Measurements from ENCODE around the gene OR1F1. TPM values are rescaled to one million over a fixed set of nuclear protein-coding genes. Genes with fewer than 3 reads are reported as not detected.

OR1F1 gene
- polyA plus RNA-seq, 1 of the 3 experiments (the other 2 are of a cell fraction) = 0.71 TPM

GRCh38 chr16:3194792-3195191 lies 6.8 kb downstream of the OR1F1 start:
- Histone ChIP-seq H3K79me2 (ENCODE audit: insufficient read depth) (no peaks in the 10 kb centered on the region), H3K9me3 (no peaks in the 10 kb centered on the region), H3K27ac (ENCODE audit: low read depth in 2 of 2, low read length in 1 of 2) (no peak overlapping the region), H2AFZ (ENCODE audit: low read depth) (no peak overlapping the region), H3K9me2 (no peaks in the 10 kb centered on the region), H3K9ac (no peak overlapping the region), H3K36me3 (replicated peaks in 1 of 2; ENCODE audit: control insufficient read depth in 1 of 2, insufficient read depth in 2 of 2, low read length in 1 of 2) (no peaks in the 10 kb centered on the region), H3K4me1 (ENCODE audit: control insufficient read depth in 1 of 2, insufficient read depth in 2 of 2, low read depth in 1 of 2, low read length in 1 of 2) (no peaks in the 10 kb centered on the region), H3K27me3 (ENCODE audit: insufficient read depth) (peaks cover 37% of the 10 kb centered on the region), H4K20me1 (ENCODE audit: insufficient read depth) (no peaks in the 10 kb centered on the region), H3K4me2 (no peak overlapping the region), H3K4me3 (ENCODE audit: low read depth in 2 of 2, low read length in 1 of 2) (no peak overlapping the region), H3F3A (replicated peaks; ENCODE audit: insufficient read depth) (no peaks in the 10 kb centered on the region)
- CTCF ChIA-PET = no interaction called here
- no peak for DNase-seq
- TF ChIP-seq MAX (IDR thresholded peaks at IDR 0.05; ENCODE audit: low read depth) = no peak
- TF ChIP-seq EP300 (IDR thresholded peaks at IDR 0.05; ENCODE audit: borderline replicate concordance in 1 of 2, low read depth in 1 of 2, low read length in 1 of 2) = no peak
- TF ChIP-seq TEAD4 (IDR thresholded peaks at IDR 0.05; ENCODE audit: borderline replicate concordance, insufficient read depth) = no peak
- no peak for TF ChIP-seq TCF12 (IDR thresholded peaks at IDR 0.05)
- no peak for TF ChIP-seq ELF1 (IDR thresholded peaks at IDR 0.05)
- TF ChIP-seq USF2 (IDR thresholded peaks at IDR 0.05; ENCODE audit: borderline replicate concordance, low read depth, low read length) = no peak
- TF ChIP-seq PBX3 (IDR thresholded peaks at IDR 0.05) = no peak
- no peak for TF ChIP-seq EZH2phosphoT487 (IDR thresholded peaks at IDR 0.05; ENCODE audit: borderline replicate concordance, low read depth)
- TF ChIP-seq RAD21 (IDR thresholded peaks at IDR 0.05; ENCODE audit: low read length) = no peak
- no peak for TF ChIP-seq FOSL2 (IDR thresholded peaks at IDR 0.05; ENCODE audit: borderline replicate concordance, low read depth)
- TF ChIP-seq NFIC (IDR thresholded peaks at IDR 0.05; ENCODE audit: borderline replicate concordance) = no peak
- 29% methylated on average over 19 of the region's 20 CpGs for WGBS (ENCODE audit: low lambda C conversion rate)
- POLR2A ChIA-PET = no interaction called here

- no peak overlapping the region for H3K9ac ChIP-seq
- H3K27me3 ChIP-seq (ENCODE audit: insufficient read depth) = peaks cover 42% of the 10 kb centered on the region
- no peaks in the 10 kb centered on the region for H3K9me2 ChIP-seq
- H3F3A ChIP-seq (replicated peaks; ENCODE audit: insufficient read depth) = no peaks in the 10 kb centered on the region
- WGBS (ENCODE audit: low lambda C conversion rate) = 30% methylated on average over 10 of the region's 10 CpGs
- H3K36me3 ChIP-seq (replicated peaks in 1 of 2; ENCODE audit: control insufficient read depth in 1 of 2, insufficient read depth in 2 of 2, low read length in 1 of 2) = no peaks in the 10 kb centered on the region
- no peak overlapping the region for H3K4me2 ChIP-seq
- CTCF ChIA-PET = no interaction called here
- H3K79me2 ChIP-seq (ENCODE audit: insufficient read depth) = no peaks in the 10 kb centered on the region
- H3K4me3 ChIP-seq (ENCODE audit: low read depth in 2 of 2, low read length in 1 of 2) = no peak overlapping the region
- H4K20me1 ChIP-seq (ENCODE audit: insufficient read depth) = no peaks in the 10 kb centered on the region
- no peak overlapping the region for H3K27ac ChIP-seq (ENCODE audit: low read depth in 2 of 2, low read length in 1 of 2)
- H3K9me3 ChIP-seq = no peaks in the 10 kb centered on the region
- no peaks in the 10 kb centered on the region for H3K4me1 ChIP-seq (ENCODE audit: control insufficient read depth in 1 of 2, insufficient read depth in 2 of 2, low read depth in 1 of 2, low read length in 1 of 2)
- DNase-seq = no peak
- no peak overlapping the region for H2AFZ ChIP-seq (ENCODE audit: low read depth)
- TF ChIP-seq SIN3A (IDR thresholded peaks at IDR 0.05; ENCODE audit: borderline replicate concordance, low read depth, low read length) = no peak
- TF ChIP-seq REST (IDR thresholded peaks at IDR 0.05; ENCODE audit: low read depth, low read length) = no peak
- TF ChIP-seq TEAD4 (IDR thresholded peaks at IDR 0.05; ENCODE audit: borderline replicate concordance, insufficient read depth) = no peak
- TF ChIP-seq MXI1 (IDR thresholded peaks at IDR 0.05; ENCODE audit: low read depth, low read length) = no peak
- TF ChIP-seq RXRA (IDR thresholded peaks at IDR 0.05; ENCODE audit: borderline replicate concordance, low read depth) = no peak
- no peak for TF ChIP-seq FOXJ3 (CRISPR knock-in tag; IDR thresholded peaks at IDR 0.05)
- TF ChIP-seq EP300 (IDR thresholded peaks at IDR 0.05; ENCODE audit: borderline replicate concordance in 1 of 2, low read depth in 1 of 2, low read length in 1 of 2) = no peak
- TF ChIP-seq RCOR1 (IDR thresholded peaks at IDR 0.05; ENCODE audit: low read length) = no peak
- TF ChIP-seq TAF1 (IDR thresholded peaks at IDR 0.05; ENCODE audit: borderline replicate concordance, low read depth, low read length) = no peak
- no peak for TF ChIP-seq TCF12 (IDR thresholded peaks at IDR 0.05)
- no peak for TF ChIP-seq FOSL2 (IDR thresholded peaks at IDR 0.05; ENCODE audit: borderline replicate concordance, low read depth)
- POLR2A ChIA-PET = no interaction called here
Measured at GRCh38 chr16:3195975-3196374, 8.0 kb downstream of the OR1F1 start.
